Small intestine (tissue), 7 donors: Measurements from ENCODE around the gene JMJD6. TPM values are rescaled to one million over a fixed set of nuclear protein-coding genes. Genes with fewer than 3 reads are reported as not detected.
"Not testable (repeated sequence)": the region's sequence is repeated elsewhere in the genome, so short reads cannot be mapped to it uniquely, and the experiment has no call there.

ENCODE experiments used
- DNase-seq, 2 donors: peaks; one replicate each; pipeline versions ENCODE4 v3.0.0 to v3.0.0-alpha.2; 2013
- FAIRE-seq: peaks from 2 replicates; lab custom pipeline; 2012; peaks lifted over from hg19 to GRCh38; lab: Jason Lieb, UNC
- H3K27ac ChIP-seq, 3 donors: one replicate each; pipeline ENCODE4 v1.5.1; 2013; ENCODE audit warnings: low read length in 2 of 3, mild to moderate bottlenecking in 2 of 3, control low read depth in 1 of 3, inconsistent platforms in 1 of 3, low read depth in 1 of 3, moderate library complexity in 1 of 3
- H3K27me3 ChIP-seq, 3 donors: one replicate each; pipeline ENCODE4 v1.6.1; 2013; ENCODE audit warnings: low read length in 3 of 3, inconsistent platforms in 1 of 3; ENCODE audit not compliant: control insufficient read depth in 3 of 3, insufficient read depth in 3 of 3
- H3K36me3 ChIP-seq, 3 donors: one replicate each; pipeline ENCODE4 v1.6.1; 2013; ENCODE audit warnings: low read length in 3 of 3, inconsistent platforms in 1 of 3, low read depth in 1 of 3, mild to moderate bottlenecking in 1 of 3, moderate library complexity in 1 of 3; ENCODE audit not compliant: control insufficient read depth in 3 of 3, insufficient read depth in 2 of 3
- H3K4me1 ChIP-seq, 3 donors: one replicate each; pipeline ENCODE4 v1.6.1; 2013; ENCODE audit warnings: low read length in 2 of 3, inconsistent platforms in 1 of 3, low read depth in 1 of 3, mild to moderate bottlenecking in 1 of 3, moderate library complexity in 1 of 3; ENCODE audit not compliant: control insufficient read depth in 3 of 3, insufficient read depth in 2 of 3
- H3K4me3 ChIP-seq, 3 donors: one replicate each; pipeline ENCODE4 v1.5.1; 2013; ENCODE audit warnings: low read length in 3 of 3, control low read depth in 1 of 3, inconsistent platforms in 1 of 3, low read depth in 1 of 3, mild to moderate bottlenecking in 1 of 3, moderate library complexity in 1 of 3
- H3K9me3 ChIP-seq, 2 donors: one replicate each; pipeline ENCODE4 v1.6.1; 2013; ENCODE audit warnings: low read depth in 1 of 2, low read length in 1 of 2; ENCODE audit not compliant: control insufficient read depth in 2 of 2, insufficient read depth in 1 of 2
- WGBS, 3 donors: extraction: QIAGEN DNeasy Blood & Tissue Kit; methylation state at CpG; one replicate each; pipeline ENCODE4 v1.1.7; 2013; 5-methylcytosine and 5-hydroxymethylcytosine counted together
- polyA plus RNA-seq, 4 donors: library from polyadenylated mRNA; stranded (reverse) in 3 of 4; unstranded in 1 of 4; fragments of 200-250 nt in 3 of 4; fragments of 120-200 nt in 1 of 4; gene quantifications; one replicate each; pipeline versions ENCODE4 v1.2.1 to v1.2.3, GENCODE V29; 2013
- donor health status: healthy with polysubstance abuse.
- donor health status: control.
- donor health status: control.
- donor health status: Bipolar disorder and iron deficiency.
- donor health status: healthy.

The JMJD6 gene
- polyA plus RNA-seq, 4 donors = 24.2 to 56.6 (median 39.1) TPM

GRCh38 chr17:76739568-76740115 is 13.2 kb upstream of the JMJD6 start:
- not testable (repeated sequence) for H3K4me3 ChIP-seq, DNase-seq, H3K27ac ChIP-seq, H3K27me3 ChIP-seq, FAIRE-seq, H3K9me3 ChIP-seq
- H3K4me1 ChIP-seq = peaks cover 0 to 13% (median 2%) of the 10 kb centered on the region in 3 donors
- H3K36me3 ChIP-seq = peaks cover 8 to 14% (median 14%) of the 10 kb centered on the region in 3 donors
- 91 to 94% (median 94%) methylated on average over 17 of the region's 17 CpGs for WGBS, 3 donors

GRCh38 chr17:76738468-76738850 is 12.1 kb upstream of the JMJD6 start:
- H3K27me3 ChIP-seq = no peaks in the 10 kb centered on the region
- H3K36me3 ChIP-seq = peaks cover 8 to 15% (median 14%) of the 10 kb centered on the region in 3 donors
- DNase-seq (peak; percentile 7 to 35), FAIRE-seq (no peak)
- H3K4me3 ChIP-seq = peak overlapping the region; percentile 62 to 98 (median 62)
- no peaks in the 10 kb centered on the region for H3K9me3 ChIP-seq
- 2 to 4% (median 3%) methylated on average over 7 of the region's 7 CpGs for WGBS, 3 donors
- H3K4me1 ChIP-seq = peaks cover 0 to 17% (median 6%) of the 10 kb centered on the region in 3 donors
- H3K27ac ChIP-seq = peak overlapping the region; percentile 78 to 100 (median 100)

DNA sequence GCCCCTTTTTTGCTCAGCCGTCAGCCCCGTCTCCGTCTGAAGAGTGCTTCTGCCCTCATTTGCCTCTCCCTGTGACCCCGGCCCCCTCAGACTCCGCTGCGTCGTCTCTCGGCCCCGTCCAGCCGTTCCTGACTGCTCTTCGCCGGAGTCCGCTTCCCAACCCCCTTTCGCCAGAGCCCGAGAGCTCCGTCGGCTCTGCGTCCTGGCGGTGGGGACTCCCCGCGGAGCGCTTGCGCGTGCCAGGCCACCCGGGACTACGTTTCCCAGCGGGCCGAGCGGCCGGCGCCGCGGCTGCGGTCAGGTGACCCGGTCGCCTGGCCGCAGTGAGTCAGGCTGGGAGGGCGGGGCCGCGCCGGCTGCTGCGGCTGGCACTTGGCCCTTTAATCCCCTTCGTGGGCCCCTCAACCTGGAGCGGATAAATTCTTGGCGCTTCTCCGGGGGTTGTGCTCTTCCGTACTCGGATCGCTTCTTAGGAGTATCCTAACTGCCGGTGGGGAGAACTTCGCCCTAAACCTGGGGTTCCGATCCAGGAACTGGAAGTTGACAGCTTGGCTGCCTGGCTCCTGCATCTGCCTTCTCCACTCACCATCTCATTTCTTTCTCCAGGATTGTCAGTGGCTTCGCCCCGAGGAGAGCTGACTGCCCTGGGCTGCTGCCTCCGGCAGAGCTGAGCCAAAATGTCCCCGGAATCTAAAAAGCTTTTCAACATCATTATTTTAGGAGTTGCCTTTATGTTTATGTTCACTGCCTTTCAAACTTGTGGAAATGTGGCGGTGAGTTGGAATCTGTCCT is 11.5 kb upstream of the JMJD6 start, which contains the start of gene MFSD11:
Gene MFSD11 (plus strand): TSS at position 444 of the 792 bp plus-strand sequence. CDS start 234 bp downstream, at position 678.
- DNase-seq (peak; percentile 92 to 97), FAIRE-seq (no peak)
- Histone ChIP-seq H3K27me3 (no peaks in the 10 kb centered on the region), H3K4me1 (peaks cover 0 to 17% (median 7%) of the 10 kb centered on the region in 3 donors), H3K27ac (peak within 1 kb of the TSS; percentile 100), H3K36me3 (peaks cover 9 to 16% (median 15%) of the 10 kb centered on the region in 3 donors), H3K9me3 (no peaks in the 10 kb centered on the region), H3K4me3 (peak within 1 kb of the TSS; percentile 91 to 98 (median 96))
- WGBS, 3 donors = 0 to 1% (median 0%) methylated on average over 54 to 57 of the region's 57 CpGs

DNA sequence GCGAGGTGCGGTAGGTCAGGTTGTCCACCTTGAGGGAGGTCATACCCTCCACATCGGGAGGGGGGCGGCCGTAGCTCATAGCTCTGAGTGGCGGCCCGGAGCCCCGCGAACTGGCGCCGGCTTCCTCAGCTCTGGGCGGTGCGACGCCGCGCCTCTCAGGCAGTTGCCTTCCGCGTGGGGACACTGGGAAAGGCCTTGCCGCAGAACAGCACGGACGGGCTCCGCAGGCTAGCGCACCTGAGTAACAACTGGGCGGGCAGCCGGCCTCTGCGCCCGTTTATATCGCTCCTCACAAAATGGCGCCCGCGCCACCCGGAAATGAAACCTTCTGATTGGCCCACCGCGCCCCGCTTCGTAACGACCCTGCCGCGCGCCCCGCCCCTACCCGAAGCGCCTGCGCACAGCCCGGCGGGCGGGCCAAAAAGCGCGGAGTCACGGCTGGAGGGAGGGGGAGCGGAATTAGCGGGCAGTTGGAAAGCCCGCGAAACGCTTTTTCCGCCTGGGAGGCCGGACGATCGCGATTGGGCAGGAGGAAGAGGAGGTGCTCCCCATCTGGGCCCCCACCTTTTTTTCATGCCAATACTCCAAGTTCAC is 10.8 kb upstream of the JMJD6 start, which contains the start of gene SRSF2:
Gene SRSF2 (minus strand): TSS at position 250 of the 594 bp plus-strand sequence. CDS start 171 bp downstream, at position 79.
- H3K36me3 ChIP-seq = peaks cover 12 to 17% (median 14%) of the 10 kb centered on the region in 3 donors
- peak within 1 kb of the TSS; percentile 91 to 98 (median 96) for H3K4me3 ChIP-seq
- peaks cover 0 to 17% (median 7%) of the 10 kb centered on the region in 3 donors for H3K4me1 ChIP-seq
- no peak for FAIRE-seq
- WGBS, 3 donors = 0% methylated on average over 37 to 60 of the region's 60 CpGs
- DNase-seq = peak; percentile 98 to 99
- H3K9me3 ChIP-seq = no peaks in the 10 kb centered on the region
- H3K27me3 ChIP-seq = no peaks in the 10 kb centered on the region
- H3K27ac ChIP-seq = peak within 1 kb of the TSS; percentile 100

DNA sequence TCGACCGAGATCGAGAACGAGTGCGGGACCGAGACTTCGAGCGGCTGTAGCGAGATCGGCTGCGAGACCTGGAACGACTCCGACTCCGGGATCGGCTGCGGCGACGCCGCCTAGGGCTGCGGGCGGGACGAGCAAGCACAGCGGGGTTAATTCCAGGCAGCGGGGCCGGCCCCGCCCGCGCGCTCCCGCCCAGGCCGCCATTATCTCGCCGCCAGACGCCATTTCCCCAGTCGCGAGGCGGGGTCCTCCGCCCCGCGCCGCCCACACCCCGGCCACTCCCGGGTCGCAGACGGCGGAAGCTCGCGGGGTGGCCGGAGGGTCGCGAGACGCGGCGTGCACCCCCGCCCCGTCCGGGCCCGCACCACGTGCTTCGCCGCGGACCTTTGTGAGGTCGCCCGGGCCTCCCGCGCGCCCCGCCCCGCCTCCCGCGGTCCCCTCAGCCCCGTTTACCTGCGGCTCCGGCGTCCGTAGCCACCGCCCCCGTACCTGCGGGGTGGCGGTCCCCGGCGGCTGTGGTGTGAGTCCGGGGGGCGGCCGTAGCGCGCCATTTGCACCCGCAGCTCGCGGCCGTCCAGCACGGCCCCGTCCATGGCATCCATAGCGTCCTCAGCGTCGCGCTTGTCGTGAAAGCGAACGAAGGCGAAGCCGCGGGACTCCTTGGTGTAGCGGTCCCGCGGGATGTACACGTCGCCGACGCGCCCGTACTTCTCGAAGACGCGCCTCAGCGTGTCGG is 10.1 kb upstream of the JMJD6 start:
- 0 to 1% (median 0%) methylated on average over 97 to 117 of the region's 117 CpGs for WGBS, 3 donors
- Histone ChIP-seq H3K27me3 (no peaks in the 10 kb centered on the region), H3K4me1 (peaks cover 0 to 17% (median 7%) of the 10 kb centered on the region in 3 donors), H3K36me3 (peaks cover 11 to 20% (median 12%) of the 10 kb centered on the region in 3 donors), H3K27ac (peak overlapping the region; percentile 98 to 100 (median 99)), H3K9me3 (no peaks in the 10 kb centered on the region), H3K4me3 (peak overlapping the region; percentile 91 to 98 (median 96))
- DNase-seq = peak; percentile 75 to 91
- FAIRE-seq = no peak

DNA sequence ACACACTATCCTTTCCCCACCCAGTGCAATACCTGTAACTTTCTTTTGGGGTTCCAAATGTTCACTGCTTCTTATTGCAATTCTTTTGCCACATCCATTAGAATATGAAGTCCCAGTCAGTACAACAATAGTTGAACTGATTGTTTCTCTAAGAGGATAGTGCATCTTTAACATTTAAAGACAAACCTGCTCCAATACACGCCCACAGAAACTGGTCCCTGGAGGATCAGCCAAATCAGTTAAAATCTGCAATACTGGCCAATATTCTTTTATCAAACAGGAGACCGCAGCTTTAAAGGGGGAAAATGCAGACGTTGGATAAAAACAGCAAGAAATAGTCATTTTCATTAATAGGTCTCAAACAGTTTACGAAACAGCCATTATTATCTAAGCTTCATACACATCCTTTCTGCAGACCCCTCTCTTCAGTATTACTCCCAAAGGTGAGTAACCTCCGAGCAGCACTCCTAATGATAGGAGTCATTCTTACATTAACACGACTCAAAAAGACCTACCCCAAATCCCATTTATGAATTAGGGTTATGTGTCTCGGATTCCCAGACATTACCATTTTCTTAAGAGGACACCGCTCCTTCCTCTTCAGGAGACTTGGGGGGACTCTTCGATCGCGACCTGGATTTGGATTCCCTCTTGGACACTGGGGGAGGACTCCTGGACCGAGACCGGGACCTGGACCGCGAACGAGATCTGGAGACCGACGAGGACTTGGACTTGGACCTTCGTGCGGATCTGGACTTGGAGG is 9.4 kb upstream of the JMJD6 start:
- no peaks in the 10 kb centered on the region for H3K27me3 ChIP-seq
- 0 to 2% (median 0%) methylated on average over 20 of the region's 20 CpGs for WGBS, 3 donors
- no peaks in the 10 kb centered on the region for H3K9me3 ChIP-seq
- FAIRE-seq = no peak
- H3K27ac ChIP-seq = peak overlapping the region; percentile 98 to 100 (median 99)
- H3K4me3 ChIP-seq = peak overlapping the region; percentile 91 to 98 (median 96)
- H3K4me1 ChIP-seq = peaks cover 0 to 17% (median 7%) of the 10 kb centered on the region in 3 donors
- DNase-seq = peak; percentile 9 to 24
- peaks cover 9 to 18% (median 9%) of the 10 kb centered on the region in 3 donors for H3K36me3 ChIP-seq

GRCh38 chr17:76735006-76735405 is 8.6 kb upstream of the JMJD6 start:
- DNase-seq (peak; percentile 58 to 69), FAIRE-seq (no peak)
- WGBS, 3 donors = 1 to 6% (median 4%) methylated on average over 5 of the region's 5 CpGs
- peak overlapping the region in 2 of 3 donors; percentile 16 to 91 for H3K4me3 ChIP-seq
- no peaks in the 10 kb centered on the region for H3K9me3 ChIP-seq
- H3K4me1 ChIP-seq = peaks cover 0 to 14% (median 7%) of the 10 kb centered on the region in 3 donors
- no peaks in the 10 kb centered on the region for H3K27me3 ChIP-seq
- H3K27ac ChIP-seq = peak overlapping the region in 2 of 3 donors; percentile 59 to 99
- H3K36me3 ChIP-seq = peaks cover 9 to 24% (median 12%) of the 10 kb centered on the region in 3 donors
